Neural cell (in vitro differentiated cells): Measurements from ENCODE around the gene HTR1A. TPM values are rescaled to one million over a fixed set of nuclear protein-coding genes. Genes with fewer than 3 reads are reported as not detected.

Source experiments
- H2AFZ ChIP-seq: fragments of 200-600, 300-800 bp; sonication (generic), shearing (Covaris generic); 2 replicates; pipeline ENCODE4 v1.6.0; 2014; ENCODE audit warnings: low read depth, mild to moderate bottlenecking, antibody characterized with exemption, low read length, moderate library complexity
- H3F3A ChIP-seq: fragments of 200-600 bp; shearing (Covaris generic); 2 replicates; pipeline ENCODE4 v1.6.1; 2016; ENCODE audit warnings: mild to moderate bottlenecking, moderate library complexity, mixed read lengths, antibody characterized with exemption, low read length; ENCODE audit not compliant: insufficient read depth, poor library complexity, severe bottlenecking
- H3K27ac ChIP-seq: fragments of 200-600, 300-800 bp; sonication (generic), shearing (Covaris generic); 2 replicates; pipeline ENCODE4 v1.5.1; 2014; ENCODE audit warnings: mild to moderate bottlenecking, low read length, moderate library complexity
- H3K27me3 ChIP-seq: fragments of 300-800, 200-600 bp; sonication (generic), shearing (Covaris generic); 2 replicates; pipeline ENCODE4 v1.6.0; 2014; ENCODE audit warnings: mild to moderate bottlenecking, low read depth, low read length, moderate library complexity; ENCODE audit not compliant: insufficient read depth
- H3K36me3 ChIP-seq: fragments of 300-800, 200-600 bp; sonication (generic), shearing (Covaris generic); 2 replicates; pipeline ENCODE4 v1.5.1; 2014; ENCODE audit warnings: mild to moderate bottlenecking, antibody characterized with exemption, low read length, moderate library complexity; ENCODE audit not compliant: insufficient read depth
- H3K4me2 ChIP-seq: fragments of 300-800, 200-600 bp; sonication (generic), shearing (Covaris generic); 2 replicates; pipeline ENCODE4 v1.6.0; 2014; ENCODE audit warnings: mild to moderate bottlenecking, low read length
- H3K4me3 ChIP-seq: fragments of 300-800, 200-600 bp; sonication (generic), shearing (Covaris generic); 2 replicates; pipeline ENCODE4 v1.5.1; 2014; ENCODE audit warnings: mild to moderate bottlenecking, low read length, moderate library complexity
- H3K79me2 ChIP-seq: fragments of 200-600 bp; shearing (Covaris generic); replicated peaks from 2 replicates; pipeline ENCODE4 v1.6.0; 2014; ENCODE audit warnings: mild to moderate bottlenecking, low read length, moderate library complexity; ENCODE audit not compliant: insufficient read depth
- H3K9ac ChIP-seq: fragments of 300-800, 200-600 bp; sonication (generic), shearing (Covaris generic); 2 replicates; pipeline ENCODE4 v1.6.1; 2016; ENCODE audit warnings: mild to moderate bottlenecking, low read length, mixed read lengths
- H3K9me2 ChIP-seq: fragments of 200-600 bp; shearing (Covaris generic); 2 replicates; pipeline ENCODE4 v1.6.1; 2016; ENCODE audit warnings: mild to moderate bottlenecking, low read length, mixed read lengths; ENCODE audit not compliant: insufficient read depth
- H3K9me3 ChIP-seq: fragments of 200-600, 300-800 bp; sonication (generic), shearing (Covaris generic); 2 replicates; pipeline ENCODE4 v1.6.1; 2016; ENCODE audit warnings: mild to moderate bottlenecking, mixed run types, low read length, moderate library complexity, mixed read lengths
- H4K20me1 ChIP-seq: fragments of 200-600 bp; shearing (Covaris generic); 2 replicates; pipeline ENCODE4 v1.6.1; 2016; ENCODE audit warnings: mild to moderate bottlenecking, mixed run types; ENCODE audit not compliant: insufficient read depth
- CTCF ChIP-seq: fragments of 450-650 bp; IDR thresholded peaks from 2 replicates; pipeline ENCODE4 v1.5.1; 2014; ENCODE audit warnings: antibody characterized with exemption, mild to moderate bottlenecking, moderate library complexity; ENCODE audit not compliant: poor library complexity, severe bottlenecking
- EP300 ChIP-seq: fragments of 450-650 bp; conservative IDR thresholded peaks from 2 replicates; pipeline ENCODE4 v1.6.1; 2014; ENCODE audit warnings: antibody characterized with exemption, mild to moderate bottlenecking, moderate library complexity; ENCODE audit not compliant: poor library complexity, severe bottlenecking
- EZH2 ChIP-seq: fragments of 200-600, 300-800 bp; shearing (Covaris generic), sonication (generic); IDR thresholded peaks from 2 replicates; pipeline ENCODE4 v1.6.1; 2014; ENCODE audit warnings: antibody characterized with exemption, low read length, borderline replicate concordance, mild to moderate bottlenecking; ENCODE audit not compliant: insufficient read depth, poor library complexity, severe bottlenecking
- MXI1 ChIP-seq: fragments of 450-650 bp; conservative IDR thresholded peaks from 2 replicates; pipeline ENCODE4 v1.6.1; 2014; ENCODE audit warnings: antibody characterized with exemption, mild to moderate bottlenecking; ENCODE audit not compliant: poor library complexity, severe bottlenecking
- POLR2AphosphoS5 ChIP-seq: IDR thresholded peaks from 2 replicates; pipeline ENCODE4 v1.6.1; 2012
- RAD21 ChIP-seq: fragments of 450-650 bp; conservative IDR thresholded peaks from 2 replicates; pipeline ENCODE4 v1.6.1; 2014; ENCODE audit warnings: antibody characterized with exemption, mild to moderate bottlenecking, moderate library complexity
- REST ChIP-seq: IDR thresholded peaks from 2 replicates; pipeline ENCODE4 v1.6.1; 2012; ENCODE audit warnings: borderline replicate concordance
- SMC3 ChIP-seq: fragments of 450-650 bp; conservative IDR thresholded peaks from 2 replicates; pipeline ENCODE4 v1.6.1; 2014; ENCODE audit warnings: antibody characterized with exemption, mild to moderate bottlenecking, moderate library complexity; ENCODE audit not compliant: poor library complexity
- TAF1 ChIP-seq: IDR thresholded peaks from 2 replicates; pipeline ENCODE4 v1.6.1; 2012; ENCODE audit warnings: low read depth
- polyA plus RNA-seq: library from polyadenylated mRNA; depleted of rRNA; stranded (reverse); fragments of >200 nt; gene quantifications from 2 replicates; pipeline ENCODE4 v1.2.3, GENCODE V29; 2014

HTR1A gene
- polyA plus RNA-seq, 1 donor from 2014 or later = not detected

- Histone ChIP-seq H3K27me3 (no peaks in the 10 kb centered on the region), H2AFZ (no peak overlapping the region), H3K9me2 (no peaks in the 10 kb centered on the region), H3K9me3 (no peaks in the 10 kb centered on the region), H3K4me2 (no peak overlapping the region), H4K20me1 (no peaks in the 10 kb centered on the region), H3K36me3 (no peaks in the 10 kb centered on the region), H3K4me3 (no peak overlapping the region), H3K27ac (no peak overlapping the region), H3K79me2 (no peaks in the 10 kb centered on the region), H3K9ac (no peak overlapping the region), H3F3A (no peaks in the 10 kb centered on the region)
- no peak for TF ChIP-seq RAD21
- no peak for TF ChIP-seq EZH2
- TF ChIP-seq POLR2AphosphoS5 = no peak
- no peak for TF ChIP-seq REST
- no peak for TF ChIP-seq TAF1
- no peak for TF ChIP-seq SMC3
- no peak for TF ChIP-seq CTCF
- TF ChIP-seq EP300 = no peak
- no peak for TF ChIP-seq MXI1
Measured at GRCh38 chr5:63916786-63917185, 45.5 kb downstream of the HTR1A start.

- Histone ChIP-seq H3K9ac (no peak overlapping the region), H3K27me3 (no peaks in the 10 kb centered on the region), H3K9me3 (no peaks in the 10 kb centered on the region), H3F3A (no peaks in the 10 kb centered on the region), H3K79me2 (no peaks in the 10 kb centered on the region), H2AFZ (no peak overlapping the region), H3K9me2 (no peaks in the 10 kb centered on the region), H3K4me2 (no peak overlapping the region), H4K20me1 (no peaks in the 10 kb centered on the region), H3K27ac (no peak overlapping the region), H3K36me3 (no peaks in the 10 kb centered on the region), H3K4me3 (no peak overlapping the region)
- TF ChIP-seq SMC3 = no peak
- TF ChIP-seq EZH2 = no peak
- no peak for TF ChIP-seq TAF1
- TF ChIP-seq EP300 = no peak
- no peak for TF ChIP-seq POLR2AphosphoS5
- TF ChIP-seq RAD21 = no peak
Measured at GRCh38 chr5:63911871-63912270, 50.4 kb downstream of the HTR1A start.

Other genes starting within 250 kb of the HTR1A start
- gene RNF180, start 203.4 kb upstream of the HTR1A start, polyA plus RNA-seq = 6.0 and 6.4 TPM in 2 replicates